HepG2 (cell line): ENCODE data around the gene TNFRSF13B. TPM values are rescaled to one million over a fixed set of nuclear protein-coding genes. Genes with fewer than 3 reads are reported as not detected.
A peak's percentile ranks its signal among the peaks of the same experiment; 100 is the strongest.

Experiments used
- ATAC-seq: fragments of 200-7000 bp; cut with Tn5 transposase; 3 replicates; pipeline ENCODE4 v1.9.1; 2020; ENCODE audit warnings: mild to moderate bottlenecking, moderate library complexity
- BruUV-seq: library from RNA; stranded (reverse); fragments of 400-500 nt; replicated peaks from 2 replicates; lab custom pipeline; 2021; lab: Mats Ljungman, UMichigan
- CTCF ChIA-PET: fragments of 300-600 bp; formaldehyde crosslinking; extraction: SDS; loops from one replicate; lab custom pipeline; 2021; ENCODE audit warnings: low total read pairs, inconsistent platforms, low intra/inter-chr PET ratio; lab: Yijun Ruan, JAX
- POLR2A ChIA-PET: fragments of 350-600 bp; sonication (Branson Sonifier 250); formaldehyde crosslinking; loops from one replicate; lab custom pipeline; 2020; ENCODE audit warnings: antibody characterized with exemption, inconsistent platforms; lab: Yijun Ruan, JAX
- DNase-seq: peaks from one replicate; pipeline ENCODE4 v3.0.0-alpha.2; 2015; ENCODE audit warnings: low spot score
- FAIRE-seq: peaks from 3 replicates; lab custom pipeline; 2011; peaks lifted over from hg19 to GRCh38; lab: Jason Lieb, UNC
- H2AFZ ChIP-seq: one replicate; pipeline ENCODE4 v1.6.1; 2011; ENCODE audit warnings: low read length, inconsistent platforms
- H3K27ac ChIP-seq: fragments of 300-600 bp; 3 replicates; pipeline ENCODE4 v1.8.0; 2011; ENCODE audit warnings: mixed run types, mild to moderate bottlenecking, mixed read lengths, low read length, inconsistent platforms; ENCODE audit not compliant: insufficient read depth; ENCODE audit errors: extremely low read length
- H3K27me3 ChIP-seq, 2 experiments: fragments of 200-600 bp in 1 of 2; 2 replicates in 1 of 2; 3 replicates in 1 of 2; pipeline versions ENCODE4 v1.6.0 to v1.8.0; 2011; ENCODE audit warnings: low read length in 2 of 2, mild to moderate bottlenecking in 2 of 2, moderate library complexity in 2 of 2, inconsistent platforms in 1 of 2; ENCODE audit not compliant: insufficient read depth in 2 of 2, control insufficient read depth in 1 of 2
- H3K36me3 ChIP-seq, 2 experiments: fragments of 200-600 bp in 1 of 2; replicated peaks in 1 of 2; 2 replicates in 1 of 2; 3 replicates in 1 of 2; pipeline versions ENCODE4 v1.5.1 to v1.8.0; 2011; ENCODE audit warnings: low read length in 2 of 2, inconsistent platforms in 1 of 2; ENCODE audit not compliant: insufficient read depth in 2 of 2, control insufficient read depth in 1 of 2
- H3K4me1 ChIP-seq: 2 replicates; pipeline ENCODE4 v1.5.1; 2012; ENCODE audit warnings: low read length, inconsistent platforms; ENCODE audit not compliant: insufficient read depth
- H3K4me2 ChIP-seq: 2 replicates; pipeline ENCODE4 v1.6.0; 2011; ENCODE audit warnings: low read depth, low read length, inconsistent platforms
- H3K4me3 ChIP-seq, 3 experiments: fragments of 200-600 bp in 1 of 3; sonication (generic), shearing (Covaris generic) in 1 of 3; replicated peaks in 1 of 3; 2 replicates each; pipeline ENCODE4 v1.5.1; 2011 to 2016; ENCODE audit warnings: low read length in 3 of 3, inconsistent platforms in 2 of 3, low read depth in 2 of 3, mild to moderate bottlenecking in 2 of 3, control low read depth in 1 of 3, mixed read lengths in 1 of 3; ENCODE audit not compliant: insufficient read depth in 1 of 3
- H3K79me2 ChIP-seq: one replicate; pipeline ENCODE4 v1.6.1; 2011; ENCODE audit warnings: low read length, inconsistent platforms; ENCODE audit not compliant: insufficient read depth
- H3K9ac ChIP-seq: 2 replicates; pipeline ENCODE4 v1.6.0; 2011; ENCODE audit warnings: mild to moderate bottlenecking, low read depth, low read length, inconsistent platforms; ENCODE audit not compliant: insufficient read depth
- H3K9me3 ChIP-seq: 2 replicates; pipeline ENCODE4 v1.5.1; 2012; ENCODE audit warnings: mild to moderate bottlenecking, low read length
- H4K20me1 ChIP-seq: 2 replicates; pipeline ENCODE4 v1.6.0; 2011; ENCODE audit warnings: inconsistent platforms, mild to moderate bottlenecking, low read length, moderate library complexity; ENCODE audit not compliant: insufficient read depth
- GABPB1 ChIP-seq: IDR thresholded peaks from 2 replicates; pipeline ENCODE4 v1.6.1; 2016; ENCODE audit warnings: mild to moderate bottlenecking, missing genetic modification reagents, moderate library complexity, missing compliant biosample characterization
- HHEX ChIP-seq: IDR thresholded peaks from 2 replicates; pipeline ENCODE4 v1.6.1; 2016; ENCODE audit warnings: control low read depth
- MNT ChIP-seq: fragments of 450-650 bp; IDR thresholded peaks from 2 replicates; pipeline ENCODE4 v1.6.1; 2016
- YEATS2 ChIP-seq: sonication (generic); formaldehyde crosslinking; IDR thresholded peaks from 2 replicates; pipeline ENCODE4 v1.4.0; 2020; ENCODE audit warnings: missing genetic modification reagents, borderline replicate concordance
- ZBTB14 ChIP-seq: sonication (generic); formaldehyde crosslinking; IDR thresholded peaks from 2 replicates; pipeline ENCODE4 v1.4.0; 2020; ENCODE audit warnings: missing genetic modification reagents
- ZNF12 ChIP-seq: sonication (generic); formaldehyde crosslinking; IDR thresholded peaks from 2 replicates; pipeline ENCODE4 v1.5.0; 2020; ENCODE audit warnings: missing genetic modification reagents
- ZNF256 ChIP-seq: sonication (generic); formaldehyde crosslinking; conservative IDR thresholded peaks from 2 replicates; pipeline ENCODE4 v1.4.0; 2020; ENCODE audit warnings: missing genetic modification reagents
- ZNF615 ChIP-seq: sonication (generic); formaldehyde crosslinking; IDR thresholded peaks from 2 replicates; pipeline ENCODE4 v1.5.0; 2020; ENCODE audit warnings: mild to moderate bottlenecking, missing genetic modification reagents, borderline replicate concordance
- WGBS: methylation state at CpG from one replicate; pipeline ENCODE4 v1.1.6; 2017; ENCODE audit warnings: low lambda C conversion rate; 5-methylcytosine and 5-hydroxymethylcytosine counted together
- in situ Hi-C: cut with HindIII; loops from 2 replicates; pipeline ENCODE4 v1.10.0; 2017; ENCODE audit warnings: low pct_unique_long_range_greater_than_20kb; ENCODE audit not compliant: extremely low pct_ligation_motif_present
- intact Hi-C: fragments of 100-400 bp; cut with micrococcal nuclease; formaldehyde crosslinking; loops from one replicate; pipeline ENCODE4 v1.10.0; 2022; ENCODE audit not compliant: unreplicated experiment
- polyA plus RNA-seq, 8 experiments: library from polyadenylated mRNA; depleted of rRNA in 3 of 8; stranded (reverse) in 7 of 8; unstranded in 1 of 8; fragments of >200 nt; fragmentation: Illumina TruSeq in 4 of 8; extraction: Trizol in 4 of 8; gene quantifications; 2 replicates each; pipeline versions ENCODE4 v1.2.1 to v1.2.3, GENCODE V29; 2011 to 2016; ENCODE audit warnings: low read depth in 4 of 8, missing spikeins in 1 of 8, mixed read lengths in 1 of 8; ENCODE audit not compliant: insufficient read depth in 1 of 8
- total RNA-seq, 5 experiments: library from RNA; depleted of rRNA; stranded (reverse); fragments of >200 nt; fragmentation: Illumina TruSeq; extraction: Trizol; gene quantifications; 2 replicates each; pipeline ENCODE4 v1.2.3, GENCODE V29; 2016; ENCODE audit warnings: low read depth in 1 of 5

TNFRSF13B gene
- total and polyA plus RNA-seq, 2 of the 13 experiments (the other 11 are each of a cell fraction or from before 2014, with no cell fraction given) = not detected

GRCh38 chr17:16920628-16921020 lies 51.3 kb downstream of the TNFRSF13B start:
- H3K9ac ChIP-seq = no peak overlapping the region
- peaks cover 3 to 20% of the 10 kb centered on the region in 2 experiments; a peak in 4 of 5 replicates for H3K27me3 ChIP-seq
- no peaks in the 10 kb centered on the region for H3K9me3 ChIP-seq
- CTCF ChIA-PET = no interaction called here
- no peak for ATAC-seq
- FAIRE-seq = no peak
- H3K27ac ChIP-seq = no peak overlapping the region
- POLR2A ChIA-PET = no interaction called here
- peak; percentile 90 for TF ChIP-seq MNT
- TF ChIP-seq ZNF12 = no peak
- TF ChIP-seq, all 625 proteins: peak for 1
- H2AFZ ChIP-seq = no peak overlapping the region
- no peaks in the 10 kb centered on the region for H3K4me1 ChIP-seq
- in situ Hi-C loops (loop anchor here (5.0 kb wide), 1 partner anchor 67 kb away; no protein-coding TSS in a partner anchor), intact Hi-C loops (no loop called here)
- no peaks in the 10 kb centered on the region for H3K36me3 ChIP-seq
- DNase-seq = no peak
- BruUV-seq = no TSS peak
- H3K79me2 ChIP-seq = no peaks in the 10 kb centered on the region
- WGBS = 33% methylated on average over 1 of the region's 8 CpGs
- H4K20me1 ChIP-seq = no peaks in the 10 kb centered on the region; the same call in 1 of the 2 replicates
- H3K4me3 ChIP-seq = no peak overlapping the region
- no peak overlapping the region for H3K4me2 ChIP-seq

- CTCF ChIA-PET = no interaction called here
- intact Hi-C loops = no loop called here
- H3K36me3 ChIP-seq = no peaks in the 10 kb centered on the region
- FAIRE-seq (no peak), DNase-seq (no peak), ATAC-seq (no peak; the same call in 2 of the 3 replicates)
- no peaks in the 10 kb centered on the region for H3K4me1 ChIP-seq
- in situ Hi-C loops = loop anchor here (5.0 kb wide), 1 partner anchor 67 kb away; no protein-coding TSS in a partner anchor
- 16% methylated on average over 5 of the region's 15 CpGs for WGBS
- POLR2A ChIA-PET = no interaction called here
- H3K9ac ChIP-seq = no peak overlapping the region
- H2AFZ ChIP-seq = no peak overlapping the region
- no peaks in the 10 kb centered on the region for H3K79me2 ChIP-seq
- no peak overlapping the region for H3K27ac ChIP-seq
- H3K27me3 ChIP-seq = peaks cover 1 to 17% of the 10 kb centered on the region in 2 experiments; a peak in 4 of 5 replicates
- no peaks in the 10 kb centered on the region for H3K9me3 ChIP-seq
- no peaks in the 10 kb centered on the region; the same call in 1 of the 2 replicates for H4K20me1 ChIP-seq
- H3K4me3 ChIP-seq = no peak overlapping the region
- BruUV-seq = no TSS peak
- H3K4me2 ChIP-seq = no peak overlapping the region
- TF ChIP-seq ZBTB14 (CRISPR knock-in tag) = no peak
- TF ChIP-seq GABPB1 (CRISPR knock-in tag) = no peak
- no peak for TF ChIP-seq HHEX
- no peak for TF ChIP-seq YEATS2 (CRISPR knock-in tag)
- no peak for TF ChIP-seq ZNF256 (CRISPR knock-in tag)
- no peak for TF ChIP-seq ZNF615 (CRISPR knock-in tag)
Measured at GRCh38 chr17:16919663-16920627, 52.0 kb downstream of the TNFRSF13B start.
